HG03039 (cell line): Measurements from ENCODE around the gene FAM120B.

Experiments
- ATAC-seq: cut with Tn5 transposase; IDR thresholded peaks from one replicate; pipeline ENCODE4 v1.9.1; 2021; ENCODE audit warnings: mild to moderate bottlenecking, moderate library complexity; ENCODE audit not compliant: unreplicated experiment

Gene FAM120B

DNA sequence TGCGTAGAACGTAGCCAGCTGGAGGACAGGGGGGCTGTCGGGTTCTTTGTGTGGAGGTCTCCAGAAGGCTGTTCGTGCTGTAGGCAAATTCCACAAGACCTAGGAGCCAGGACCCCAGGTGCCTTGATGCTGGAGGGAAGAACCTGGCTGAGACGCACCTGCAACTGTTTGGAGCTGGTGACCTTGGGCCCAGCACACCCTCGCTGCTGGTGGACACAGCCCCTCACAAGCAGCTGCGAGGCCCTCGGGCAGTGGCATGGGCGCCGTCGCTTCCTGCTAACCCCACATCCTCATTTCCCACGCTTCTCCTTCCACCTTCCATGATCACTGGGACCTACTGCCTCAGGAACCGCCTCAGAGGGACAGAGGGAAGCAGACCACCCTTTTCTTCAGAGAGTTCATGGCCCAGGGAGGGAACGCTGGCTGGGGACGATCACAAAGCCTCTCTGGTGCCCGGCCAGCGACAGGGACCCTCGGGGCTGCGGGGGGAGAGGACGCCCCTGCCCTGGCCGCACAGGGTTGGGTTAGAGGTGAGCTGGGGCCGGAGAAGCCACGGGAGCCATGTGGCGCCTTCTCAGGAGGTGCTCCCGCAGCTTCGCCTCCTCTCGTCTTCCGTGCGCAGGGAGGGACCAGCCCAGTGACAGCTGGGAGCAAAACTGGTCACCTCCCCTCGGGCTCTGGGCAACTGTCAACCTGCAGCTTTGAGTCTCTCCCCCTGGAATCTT is 34.1 kb upstream of the FAM120B start:
- ATAC-seq: no peak

DNA sequence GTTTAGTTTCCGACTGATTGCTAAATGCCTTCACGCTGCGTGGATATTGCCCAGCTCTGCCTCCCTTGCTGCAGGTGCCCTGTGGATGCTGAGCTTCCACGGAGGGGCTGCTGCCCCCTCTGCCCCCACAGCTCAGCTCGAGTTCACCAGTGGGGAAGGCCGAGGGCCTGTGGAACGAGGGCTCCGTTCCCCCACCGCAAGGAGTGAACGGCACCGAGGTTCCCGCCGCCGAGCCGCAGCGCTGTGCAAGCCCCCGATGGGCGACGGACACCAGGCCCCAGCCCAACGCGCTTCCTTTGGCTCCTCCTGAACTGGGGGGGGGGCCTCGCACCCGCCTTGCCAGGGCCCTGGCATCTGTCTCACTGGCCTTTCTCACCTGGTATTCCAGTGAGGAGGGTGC is 33.4 kb upstream of the FAM120B start:
- no peak for ATAC-seq

DNA sequence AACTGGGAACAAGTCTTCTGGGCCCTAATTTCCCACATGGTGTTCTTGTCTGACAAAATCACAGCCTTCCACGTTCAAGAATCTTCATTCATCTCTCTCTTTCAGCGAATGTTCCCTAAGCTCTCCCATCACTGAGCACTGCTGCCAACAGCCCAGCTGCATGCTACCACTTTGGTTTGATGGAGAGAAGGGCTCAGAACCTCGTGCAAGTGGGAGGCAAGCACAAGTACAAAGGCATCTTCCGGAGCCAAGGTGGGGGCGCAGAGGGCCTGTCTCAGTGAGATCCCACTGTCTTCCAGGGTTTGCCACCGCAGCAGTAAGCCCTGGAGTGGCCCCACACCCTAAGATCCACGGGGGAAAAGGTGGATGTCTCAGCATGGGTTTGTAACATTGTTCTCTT is 32.9 kb upstream of the FAM120B start:
- no peak for ATAC-seq

DNA sequence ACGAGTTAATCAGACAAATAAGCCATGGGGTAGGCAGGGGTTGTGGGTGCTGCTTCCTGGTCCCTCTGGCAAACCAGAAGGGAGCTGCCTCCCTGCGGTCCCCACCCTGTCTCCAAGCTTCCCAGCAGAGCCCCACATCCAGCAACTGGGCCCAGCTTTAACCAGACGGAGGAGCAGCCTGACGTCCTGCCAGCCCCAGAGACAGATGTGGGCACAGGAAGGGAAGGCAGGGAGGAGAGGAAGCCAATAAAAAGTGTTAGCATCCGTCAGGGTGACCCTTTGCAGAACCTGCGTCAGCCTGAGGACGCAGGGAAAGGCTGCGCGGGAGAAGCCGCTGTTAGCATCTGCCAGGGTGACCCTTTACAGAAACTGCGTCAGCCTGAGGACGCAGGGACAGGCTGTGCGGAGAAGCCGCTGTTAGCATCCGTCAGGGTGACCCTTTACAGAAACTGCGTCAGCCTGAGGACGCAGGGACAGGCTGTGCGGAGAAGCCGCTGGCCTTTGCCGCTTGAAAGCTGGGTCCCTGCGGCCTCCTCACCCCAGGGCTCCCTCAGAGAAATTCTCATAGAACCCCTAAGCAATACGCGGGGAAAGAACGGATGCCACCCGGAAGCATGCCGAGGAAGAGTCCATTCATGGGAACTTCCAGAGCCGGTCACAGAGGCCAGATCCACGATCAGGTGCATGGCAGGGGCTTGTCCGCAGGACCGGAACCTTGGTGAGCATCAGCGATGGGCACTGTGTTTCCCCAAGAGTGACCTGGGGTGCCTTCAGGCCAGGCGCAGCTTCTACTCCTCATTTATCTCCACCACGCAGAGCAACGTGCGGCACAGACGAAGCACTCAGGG is 31.6 kb upstream of the FAM120B start:
- ATAC-seq: no peak

DNA sequence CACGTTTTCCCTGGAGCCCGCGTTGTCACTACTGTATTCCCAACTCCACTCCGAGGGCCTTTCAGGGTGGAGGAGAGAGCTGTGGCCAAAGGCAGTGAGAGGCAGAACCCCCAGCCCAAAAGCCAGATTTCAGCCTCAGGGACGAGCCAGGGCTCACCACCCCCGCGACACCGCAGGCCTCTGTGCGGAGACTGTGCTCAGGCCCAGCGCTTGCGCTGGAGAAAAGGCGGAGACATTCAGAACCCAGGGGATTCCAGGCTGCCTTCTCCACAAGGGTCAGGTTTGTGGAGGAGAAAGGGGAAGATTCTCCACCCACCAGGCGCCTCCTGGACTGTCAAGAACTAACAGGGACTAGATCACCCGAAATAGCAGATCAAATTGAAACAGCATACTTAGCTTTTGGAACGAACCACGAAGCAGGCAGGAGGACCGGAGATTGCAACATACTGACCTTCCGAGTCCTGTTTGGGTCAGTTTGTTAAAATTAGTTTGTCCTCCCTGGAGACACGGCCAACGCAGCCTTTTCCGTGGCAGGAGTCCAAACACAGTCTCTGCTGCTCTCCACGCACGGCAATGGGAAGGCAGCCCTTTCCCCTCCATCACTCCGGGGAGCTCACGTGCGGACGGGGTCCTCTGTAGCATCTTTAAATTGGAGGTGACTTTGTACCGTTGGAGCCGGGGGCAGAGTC is 30.0 kb upstream of the FAM120B start:
- no peak for ATAC-seq

DNA sequence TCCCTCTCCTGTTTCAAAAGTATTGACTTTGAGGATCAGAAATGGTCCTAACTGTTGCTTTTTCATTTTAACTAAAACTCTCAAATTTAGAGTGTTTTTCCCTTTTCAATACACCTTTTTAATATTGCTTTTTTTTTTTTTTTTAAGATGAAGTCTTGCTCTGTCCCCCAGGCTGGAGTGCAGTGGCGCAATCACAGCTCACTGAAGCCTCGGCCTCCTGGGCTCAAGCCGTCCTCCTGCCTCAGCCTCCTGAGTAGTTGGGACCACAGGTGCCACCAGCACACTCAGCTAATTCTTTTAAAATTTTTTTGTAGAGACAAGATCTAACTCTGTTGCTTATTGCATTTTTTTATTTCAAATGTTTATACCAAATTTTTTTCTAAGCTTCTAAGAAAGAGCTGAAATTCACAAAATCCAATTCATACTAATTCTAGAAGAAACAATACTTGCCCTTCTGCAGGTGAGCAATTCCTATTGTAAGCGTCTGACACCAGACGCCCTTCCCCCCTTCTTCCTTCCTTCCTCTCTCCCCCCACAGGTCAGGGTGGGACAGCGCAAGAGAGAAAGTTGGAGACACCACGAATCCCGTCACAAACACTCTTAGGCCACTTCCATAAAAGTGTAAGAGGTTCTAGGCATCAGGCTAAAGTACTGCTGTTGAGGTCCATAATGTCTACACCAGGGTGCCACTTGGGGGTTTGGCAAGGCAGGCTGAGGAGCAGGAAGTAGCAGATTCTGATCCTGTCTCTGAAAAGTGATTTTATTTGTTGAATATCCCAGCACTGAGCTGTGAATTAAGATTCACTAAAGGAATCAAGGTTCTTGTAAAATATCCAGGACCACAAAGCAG is 28.4 kb upstream of the FAM120B start:
- ATAC-seq: no peak

DNA sequence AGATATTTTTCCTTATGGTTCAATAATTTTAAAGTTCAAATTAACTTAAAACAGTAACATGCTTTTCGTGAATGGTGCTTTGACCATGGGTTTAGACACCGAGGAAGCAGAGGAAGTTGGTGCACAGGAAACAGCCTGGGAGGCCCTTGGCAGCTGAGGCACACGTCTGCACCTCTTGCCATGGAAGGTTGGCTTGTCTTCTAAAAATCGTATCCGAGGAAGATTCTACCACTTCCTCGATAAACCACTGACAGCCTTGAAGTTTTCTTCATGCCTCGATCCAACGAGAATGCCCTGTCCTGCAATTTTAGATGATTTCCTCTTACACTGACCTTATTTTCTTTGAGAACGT is 27.8 kb upstream of the FAM120B start:
- ATAC-seq: no peak

DNA sequence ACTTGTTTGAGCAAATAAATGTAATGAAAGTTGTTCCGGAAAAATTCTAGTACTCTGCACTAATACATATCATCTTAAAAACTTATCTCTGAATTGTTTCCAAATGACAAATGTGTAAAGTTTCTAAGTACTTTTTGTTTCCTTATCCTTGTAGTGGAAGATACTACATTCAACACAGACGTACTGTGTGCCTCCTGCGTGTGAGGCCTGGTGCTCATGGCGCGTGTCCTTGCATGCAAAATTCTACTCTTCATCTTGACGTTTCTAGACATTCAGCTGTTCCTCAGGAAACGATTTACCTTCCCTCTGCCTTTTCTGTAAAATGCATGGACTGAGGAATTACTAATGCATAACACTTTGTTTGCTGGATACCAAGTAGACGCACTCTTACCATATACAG is 27.1 kb upstream of the FAM120B start:
- no peak for ATAC-seq

DNA sequence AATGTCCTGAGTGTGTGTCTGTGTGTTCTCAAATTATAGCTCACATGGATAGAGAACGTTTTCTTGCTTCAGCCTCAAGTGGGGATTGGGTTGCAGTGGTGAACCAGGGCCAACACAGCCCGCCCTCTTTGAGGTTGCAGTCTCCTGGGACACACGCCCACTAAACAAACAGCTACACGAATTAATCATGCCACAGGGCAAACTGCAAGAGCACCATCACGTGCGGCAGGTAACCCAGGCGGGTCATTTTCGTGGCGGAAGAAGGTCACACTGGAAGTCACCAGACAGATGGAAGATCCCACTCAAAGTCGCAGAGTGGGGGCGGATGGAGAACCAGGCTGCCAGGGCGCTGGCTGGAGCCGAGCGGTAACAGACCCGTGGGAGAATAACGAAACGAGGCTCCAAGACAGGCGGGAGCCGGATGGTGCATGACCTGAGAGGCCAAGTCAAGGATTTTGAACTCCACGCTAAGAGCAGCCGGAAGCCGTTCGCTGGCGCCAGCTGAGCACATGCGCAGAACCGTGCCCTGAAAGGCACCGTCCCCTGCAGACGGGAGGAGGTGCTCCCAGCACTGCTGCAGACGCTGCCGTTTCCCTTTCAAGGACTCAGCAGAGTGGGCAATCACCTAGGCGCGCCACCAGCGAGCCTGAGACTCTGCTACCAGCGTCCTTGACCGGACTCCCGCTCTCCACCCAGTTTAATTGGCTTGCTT is 26.4 kb upstream of the FAM120B start:
- no peak for ATAC-seq

DNA sequence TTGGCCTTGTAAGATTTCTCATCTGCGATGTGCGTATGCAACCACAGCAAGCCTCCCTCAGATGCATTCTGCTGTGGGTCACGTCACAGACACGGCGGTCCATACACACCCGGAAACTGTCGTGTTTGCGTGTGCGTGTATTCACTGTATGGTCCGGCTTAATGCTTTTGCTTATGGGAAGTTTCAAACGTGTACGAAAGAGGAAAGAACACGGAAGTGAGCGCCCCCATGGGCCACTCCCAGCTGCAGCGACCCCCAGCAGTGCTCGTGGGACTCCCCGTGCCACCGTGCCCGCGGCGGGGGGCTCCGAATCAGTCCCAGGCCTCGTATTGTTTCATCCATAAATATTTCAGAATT is 25.9 kb upstream of the FAM120B start:
- no peak for ATAC-seq

DNA sequence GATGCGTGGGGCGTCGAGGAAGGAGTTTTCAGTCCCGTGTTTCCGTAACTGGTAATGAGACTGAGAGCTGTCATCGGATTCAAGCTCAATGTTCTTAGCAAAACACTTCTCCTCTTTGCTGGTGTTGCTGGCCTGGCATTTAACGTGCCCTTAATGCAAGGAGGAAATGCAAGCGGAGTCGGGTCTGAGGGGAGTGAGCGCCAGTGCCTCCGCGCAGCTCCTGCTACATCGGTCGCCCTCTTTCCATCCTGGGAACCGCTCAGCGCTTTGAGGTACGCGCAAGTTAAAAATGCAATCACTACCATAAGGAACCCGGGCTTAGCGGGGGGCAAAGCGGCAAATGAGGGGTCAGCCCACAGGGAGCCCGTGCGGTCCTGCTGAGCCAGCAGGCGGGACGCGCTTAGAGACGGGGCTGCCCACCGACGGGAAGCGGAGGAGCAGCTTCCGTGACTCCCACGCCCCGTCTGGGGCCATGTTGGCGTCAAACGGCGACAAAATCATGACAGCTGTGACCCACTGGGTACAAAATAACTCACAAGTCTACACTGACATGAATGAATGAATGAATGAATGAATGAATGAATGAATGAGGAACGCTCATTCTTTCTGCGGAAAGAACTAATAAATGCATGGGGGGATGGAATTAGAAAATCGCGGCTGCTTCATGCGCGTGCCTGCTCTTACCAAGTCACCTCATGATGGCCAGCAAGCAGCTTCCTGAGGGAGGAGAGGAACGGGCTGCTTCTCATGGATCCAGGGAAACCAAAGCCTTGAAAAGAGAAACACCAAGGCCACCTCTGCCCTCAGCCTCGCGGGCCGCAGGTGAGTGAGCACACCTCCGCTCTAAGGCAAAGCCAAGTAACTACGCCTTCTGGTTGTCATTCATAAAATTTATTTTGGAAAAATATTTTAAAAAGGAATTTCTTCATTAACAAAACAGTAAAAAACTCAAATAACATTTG is 24.9 kb upstream of the FAM120B start:
- ATAC-seq: no peak

DNA sequence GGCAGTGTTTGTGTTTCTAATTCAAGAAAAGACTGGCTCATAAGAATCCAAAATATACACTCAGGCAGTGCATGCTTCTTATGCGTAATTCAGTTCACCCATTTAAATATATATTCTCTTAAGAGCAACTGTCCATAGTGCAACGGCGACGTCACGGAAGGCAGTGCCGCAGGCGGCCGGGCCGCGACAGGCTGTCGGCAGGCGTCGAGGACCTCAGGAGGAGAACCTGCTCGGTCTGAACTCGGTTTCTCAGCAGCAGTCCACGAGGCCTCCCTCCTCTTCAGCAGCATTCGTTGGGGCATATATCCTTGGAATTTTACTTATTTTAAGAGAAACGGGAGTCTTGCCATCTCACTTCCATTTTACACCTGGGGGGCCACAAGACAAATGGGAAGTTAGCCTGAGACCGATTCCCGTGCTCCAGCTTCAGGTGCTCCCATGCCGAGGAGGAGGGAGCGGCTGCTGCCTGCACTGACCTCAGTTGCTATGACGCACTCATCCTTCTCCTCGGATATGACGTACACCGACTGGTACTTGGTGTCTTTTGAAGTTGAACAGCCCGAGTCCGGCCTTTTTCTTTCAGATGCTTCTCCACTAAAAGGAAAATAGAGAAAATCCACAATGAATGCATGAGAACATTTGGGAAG is 23.9 kb upstream of the FAM120B start:
- no peak for ATAC-seq

DNA sequence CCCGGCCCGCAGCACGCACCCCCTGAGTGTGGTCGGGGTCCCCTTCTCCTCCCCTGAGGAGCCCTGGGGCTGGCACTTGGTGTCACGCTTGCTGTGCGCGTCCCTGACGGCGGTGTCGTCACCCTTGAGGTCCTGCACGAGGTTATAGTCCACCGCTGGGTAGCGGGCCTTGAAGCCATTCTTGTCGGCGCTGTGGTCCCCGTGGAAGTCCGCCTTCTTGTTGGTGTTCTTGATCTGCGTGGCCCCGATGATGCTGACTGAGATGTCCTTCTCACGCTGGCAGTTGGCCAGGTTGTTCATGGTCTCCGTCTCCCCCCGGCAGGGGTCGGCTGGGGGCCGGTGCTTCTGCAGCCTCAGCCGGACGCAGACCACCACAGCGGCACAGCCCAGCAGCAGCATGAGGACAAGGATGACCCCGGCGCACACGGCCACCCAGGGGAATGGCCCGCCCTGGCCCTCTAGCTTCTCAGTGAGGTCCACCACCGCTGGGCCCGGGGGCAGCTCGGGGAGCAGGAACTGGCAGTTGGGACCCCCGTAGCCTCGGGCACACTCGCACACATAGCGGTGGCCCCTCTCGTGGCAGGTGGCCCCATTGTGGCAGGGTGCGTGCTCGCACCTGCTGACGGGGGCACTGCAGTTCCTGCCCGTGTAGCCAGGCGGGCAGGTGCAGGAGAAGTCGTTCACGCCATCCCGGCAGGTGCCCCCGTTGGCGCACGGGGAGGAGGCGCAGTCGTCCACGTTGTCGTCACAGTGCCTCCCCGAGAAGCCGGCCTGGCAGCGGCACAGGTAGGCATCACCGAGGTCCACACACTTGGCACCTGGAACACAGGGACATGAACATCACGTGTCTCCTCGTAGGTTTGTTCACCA is 23.1 kb upstream of the FAM120B start:
- ATAC-seq: no peak

DNA sequence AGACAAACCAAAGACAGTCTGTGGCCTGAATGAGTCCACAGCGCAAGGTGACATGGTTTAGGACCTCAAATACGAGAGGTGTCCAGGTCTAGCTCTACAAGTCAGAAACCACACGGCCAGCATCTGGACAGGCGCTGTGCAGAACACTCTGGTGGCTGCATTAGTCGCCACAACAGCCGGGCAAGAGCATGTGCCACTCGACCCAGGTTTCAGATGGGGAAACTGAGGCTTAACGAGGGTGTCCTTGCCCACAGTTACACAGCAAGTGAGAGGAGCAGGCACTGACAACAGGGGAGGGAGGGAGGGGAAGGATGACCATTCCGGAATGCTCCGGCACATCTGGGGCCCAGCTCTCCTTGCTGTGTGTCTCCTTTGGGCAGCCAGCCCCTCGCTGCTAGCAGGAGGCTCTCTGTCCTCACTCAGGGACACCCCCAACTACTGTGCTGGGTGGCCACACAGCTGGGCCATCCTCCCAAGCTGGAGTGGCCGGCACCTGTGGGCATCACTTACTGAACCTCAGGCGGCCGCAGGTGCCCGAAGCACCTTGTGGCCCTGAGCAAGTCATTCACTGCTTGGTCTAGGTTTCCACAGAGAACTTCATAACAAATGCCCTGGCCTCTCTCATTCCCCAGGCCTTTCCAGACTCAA is 22.3 kb upstream of the FAM120B start:
- ATAC-seq: no peak

DNA sequence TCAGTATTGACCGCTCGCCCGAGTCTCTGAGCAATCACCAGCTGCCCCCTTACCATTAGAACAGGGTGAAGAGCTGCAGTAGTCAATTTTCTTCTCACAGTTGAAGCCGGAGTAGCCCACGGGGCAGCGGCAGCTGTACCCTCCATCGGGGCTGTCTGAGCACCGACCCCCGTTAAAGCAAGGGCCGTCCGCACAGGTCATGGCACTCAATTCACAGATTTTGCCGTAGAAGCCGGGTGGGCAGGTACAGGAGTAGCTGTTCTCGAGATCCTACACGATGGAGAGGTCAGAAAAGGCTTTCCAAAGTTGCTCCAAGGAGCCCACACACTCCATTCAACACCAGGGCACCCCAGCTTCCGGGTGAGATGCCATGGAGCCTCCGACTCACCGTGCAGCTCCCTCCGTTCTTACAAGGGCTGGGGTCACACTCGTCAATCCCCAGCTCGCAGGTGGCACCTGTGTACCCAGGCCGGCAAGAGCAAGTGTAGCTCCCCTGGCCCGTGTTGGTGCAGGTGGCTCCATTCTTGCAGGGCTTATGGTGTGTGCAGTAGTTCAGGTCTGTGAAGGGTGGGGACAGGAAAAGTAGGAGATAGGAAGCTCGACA is 21.6 kb upstream of the FAM120B start:
- ATAC-seq: no peak

DNA sequence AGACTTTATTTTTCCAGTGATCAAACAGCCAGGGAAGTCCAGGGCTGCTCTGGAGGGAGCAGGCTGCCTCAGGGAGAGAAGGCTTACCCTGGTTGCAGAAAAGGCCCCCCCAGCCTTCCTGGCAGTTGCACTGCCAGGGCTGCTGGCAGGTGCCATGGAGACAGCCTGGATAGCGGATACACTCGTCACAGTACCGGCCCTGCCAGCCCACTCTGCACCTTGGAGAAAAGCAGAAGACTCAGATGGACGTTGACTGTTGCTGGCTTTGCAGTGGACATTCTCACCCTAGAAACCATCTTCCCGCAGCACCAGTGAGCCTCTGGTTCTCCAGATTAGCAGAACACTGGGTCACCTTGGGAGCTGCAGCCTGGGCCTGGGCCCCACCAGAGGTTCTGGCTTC is 21.1 kb upstream of the FAM120B start:
- ATAC-seq: no peak
